NCI-H187 treated with DMSO at 0.1 percent for 48 hours (cell line): Measurements from ENCODE around the gene MLLT3.

Experiments
- DNase-seq: peaks from one replicate; lab custom pipeline; 2025; lab: John Stamatoyannopoulos, UW

The MLLT3 gene

DNA sequence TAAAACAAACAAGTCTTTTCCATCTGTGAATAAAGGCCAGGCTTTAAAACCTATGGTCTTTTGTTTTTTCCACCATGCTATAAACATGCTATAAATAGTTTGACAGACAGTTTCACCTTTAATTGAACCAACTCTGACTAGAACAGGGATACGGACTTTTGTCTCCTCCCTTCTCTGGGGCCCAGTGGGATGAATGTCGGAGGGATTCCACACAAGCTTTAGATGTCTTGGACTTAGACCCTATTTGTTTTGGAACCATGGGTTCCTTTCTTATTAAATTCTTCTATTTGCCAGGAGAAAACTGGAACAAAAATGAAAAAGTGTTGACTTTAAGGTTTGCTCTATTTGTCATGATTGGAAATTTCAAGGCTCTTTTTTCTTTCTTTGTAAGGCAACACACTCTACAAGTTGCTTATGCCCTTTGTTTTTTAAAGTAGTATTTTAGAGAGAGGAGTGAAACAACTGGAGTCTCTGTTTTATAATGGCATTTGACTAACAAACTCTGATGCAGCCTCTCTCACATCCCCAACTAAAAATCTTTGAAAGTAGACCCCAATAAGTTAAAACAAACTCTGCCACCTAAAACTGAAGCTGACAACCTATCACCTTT lies 145.3 kb downstream of the MLLT3 start:
- no peak for DNase-seq

DNA sequence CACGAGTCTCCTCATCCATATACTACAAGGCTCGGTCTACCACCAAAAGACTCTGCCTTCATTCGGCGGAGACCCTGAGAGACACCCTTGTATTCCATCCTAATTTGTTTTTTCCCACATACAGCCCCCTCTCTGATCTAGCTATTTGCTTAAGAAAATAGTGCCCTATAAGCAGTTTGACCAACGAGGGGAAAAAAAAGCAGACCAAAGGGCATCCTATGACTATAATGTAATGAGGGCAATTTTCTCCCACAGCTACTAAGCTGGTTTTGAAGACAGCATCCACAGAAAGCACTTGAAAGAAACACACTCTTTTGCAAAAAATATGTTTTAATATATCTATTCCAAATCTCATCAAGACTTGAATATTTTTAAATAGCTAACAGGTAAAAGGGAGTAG lies 147.8 kb downstream of the MLLT3 start:
- DNase-seq = no peak

DNA sequence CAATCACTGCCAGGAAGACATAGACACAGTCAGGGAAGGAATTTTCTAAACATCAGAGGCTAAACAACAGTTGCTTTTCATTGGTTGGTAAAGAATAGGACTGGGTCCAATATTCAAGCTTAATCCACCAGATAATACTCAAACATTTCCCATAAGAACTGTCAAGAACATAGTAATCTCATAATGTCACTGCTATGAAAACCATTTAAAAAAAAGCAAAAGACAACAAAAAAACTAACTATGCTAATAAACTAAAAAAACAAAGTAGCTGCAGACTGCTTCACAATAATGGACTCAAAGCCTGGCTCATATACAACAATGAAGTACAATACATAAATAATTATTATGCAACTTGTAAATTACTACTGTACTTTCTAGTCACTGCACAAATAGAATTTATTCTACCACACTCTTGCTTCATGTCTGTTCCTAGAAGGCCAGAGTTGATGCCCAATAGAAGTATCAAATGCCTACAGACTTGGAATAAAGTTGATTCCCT lies 148.7 kb downstream of the MLLT3 start:
- no peak for DNase-seq

- no peak for DNase-seq
Measured at GRCh38 chr9:20472342-20473045, 149.8 kb downstream of the MLLT3 start.

- DNase-seq = no peak
Measured at GRCh38 chr9:20466328-20467008, 155.8 kb downstream of the MLLT3 start.

- DNase-seq = no peak
Measured at GRCh38 chr9:20464242-20464641, 158.1 kb downstream of the MLLT3 start.

GRCh38 chr9:20463823-20464222 lies 158.5 kb downstream of the MLLT3 start:
- DNase-seq = no peak

GRCh38 chr9:20462410-20462809 lies 159.9 kb downstream of the MLLT3 start:
- DNase-seq = no peak

- no peak for DNase-seq
Measured at GRCh38 chr9:20447291-20447690, 175.0 kb downstream of the MLLT3 start.

DNA sequence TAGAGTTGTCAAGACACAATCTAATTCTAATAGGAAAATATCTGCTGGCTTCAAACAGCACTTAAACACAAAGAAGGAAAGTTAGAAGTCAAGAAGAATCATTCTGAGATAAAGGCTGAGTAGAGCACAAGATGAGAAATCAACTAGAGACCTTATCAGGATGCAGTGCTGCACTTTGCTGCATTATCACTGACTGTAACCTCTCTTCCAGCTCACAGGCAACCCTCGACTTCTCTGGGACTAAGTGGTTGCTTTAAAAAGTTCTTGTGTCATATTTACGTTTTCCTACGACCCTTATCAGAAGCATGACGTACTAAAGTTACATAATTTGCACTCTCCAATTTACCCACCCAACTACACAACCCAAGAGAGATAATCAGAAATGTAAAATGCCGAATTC lies 176.1 kb downstream of the MLLT3 start:
- DNase-seq = no peak

- DNase-seq = no peak
Measured at GRCh38 chr9:20442461-20443319, 179.6 kb downstream of the MLLT3 start.

DNA sequence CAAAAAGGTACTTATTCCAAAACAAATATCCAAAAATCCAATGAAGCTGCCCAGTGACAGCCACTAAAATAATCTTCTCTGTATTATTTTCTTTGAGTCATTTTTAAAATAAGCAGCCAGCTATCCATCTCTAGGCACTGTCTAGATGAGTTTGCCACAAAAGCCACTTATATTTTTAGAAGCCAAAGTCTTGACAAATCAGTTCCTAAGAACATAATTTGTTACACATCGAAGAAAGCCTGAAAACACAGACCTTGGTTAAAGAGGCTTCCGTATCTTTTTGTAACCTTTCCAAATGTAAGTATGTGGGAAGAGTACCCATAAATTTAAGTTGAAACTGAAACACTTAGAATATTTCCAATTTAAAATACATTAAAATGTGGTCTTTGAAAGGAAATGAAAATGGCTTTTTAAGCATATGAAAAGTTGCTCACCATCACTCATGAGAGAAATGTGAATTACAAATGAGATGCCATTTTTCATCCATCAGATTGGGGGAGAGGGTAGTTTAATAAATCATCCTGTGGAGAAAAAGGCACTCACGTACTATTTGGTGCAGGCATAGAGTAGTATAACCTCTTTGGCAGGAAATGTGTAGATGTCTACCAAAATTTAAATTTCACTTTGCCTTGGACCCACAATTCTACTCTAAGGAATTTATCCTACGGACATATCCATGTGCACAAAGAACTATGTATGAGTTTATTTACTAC lies 180.4 kb downstream of the MLLT3 start:
- no peak for DNase-seq

- no peak for DNase-seq
Measured at GRCh38 chr9:20441166-20441565, 181.1 kb downstream of the MLLT3 start.

DNA sequence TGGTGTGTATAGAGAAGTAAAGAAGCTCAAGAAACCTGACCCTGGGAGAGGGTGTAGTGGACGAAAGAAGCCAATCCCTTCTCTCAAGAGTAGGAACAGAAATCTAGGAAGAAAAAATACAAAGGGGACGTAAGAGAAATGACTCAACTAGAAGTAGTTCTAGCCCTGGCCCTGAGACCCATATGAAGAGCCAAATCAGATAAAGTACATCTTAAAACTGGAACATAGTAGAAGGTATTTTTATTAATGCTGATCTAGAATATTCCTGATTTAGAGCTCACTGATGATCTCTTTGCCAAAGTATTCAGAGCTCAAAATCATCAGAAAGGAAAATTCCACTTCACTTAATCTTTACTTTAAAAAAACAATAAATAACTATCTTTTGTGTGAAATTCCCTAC lies 184.8 kb downstream of the MLLT3 start:
- no peak for DNase-seq

DNA sequence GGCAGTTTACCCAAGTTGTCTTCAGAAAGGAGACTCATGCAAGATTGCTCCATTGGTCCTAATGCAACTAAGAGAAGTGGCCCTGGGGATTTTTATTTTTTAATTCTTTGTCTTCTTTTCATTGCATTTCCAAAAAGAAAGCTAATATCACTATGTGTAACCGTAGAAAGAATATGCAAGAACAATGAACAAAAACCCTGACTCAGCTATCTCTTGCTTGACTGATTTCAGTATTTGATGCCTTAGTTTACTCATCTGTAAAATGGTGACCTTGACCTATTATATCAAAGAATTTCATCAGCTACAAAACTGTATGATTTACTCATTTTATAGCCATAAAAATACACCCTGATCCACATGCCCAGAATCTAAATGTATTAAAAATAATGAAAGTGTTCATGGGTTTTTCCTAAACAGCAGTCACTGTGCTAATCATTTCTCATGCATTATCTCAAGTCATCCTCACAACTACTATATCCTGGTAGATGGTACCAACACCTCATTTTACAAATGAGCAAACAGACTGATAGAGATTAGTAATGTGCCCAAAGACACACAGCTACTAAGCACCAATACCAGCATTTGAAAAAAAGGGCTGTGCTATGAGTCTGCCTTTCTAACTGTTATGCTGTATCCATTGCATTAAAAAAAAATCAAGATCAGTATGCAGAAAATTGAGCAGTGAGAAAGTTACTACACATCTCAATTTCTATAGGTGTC lies 185.7 kb downstream of the MLLT3 start:
- no peak for DNase-seq

- no peak for DNase-seq
Measured at GRCh38 chr9:20428976-20429375, 193.3 kb downstream of the MLLT3 start.

DNA sequence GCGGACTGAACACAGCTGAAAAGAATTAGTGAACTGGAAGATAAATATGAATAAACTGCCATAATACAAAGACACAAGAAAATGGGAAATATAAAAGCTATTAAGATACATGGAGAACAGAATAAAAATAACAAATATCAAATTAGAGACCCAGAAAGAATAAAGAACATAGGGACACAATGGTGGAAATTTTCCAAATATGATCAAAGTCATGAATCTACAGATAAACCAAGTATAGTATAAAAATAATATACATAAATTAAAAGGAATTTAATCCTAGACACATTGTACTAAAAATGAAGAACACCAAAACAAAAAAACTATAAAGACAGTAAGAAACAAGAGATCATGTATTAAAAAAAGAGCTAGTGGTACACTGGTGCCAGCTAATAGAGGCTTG lies 194.9 kb downstream of the MLLT3 start:
- DNase-seq = no peak

DNA sequence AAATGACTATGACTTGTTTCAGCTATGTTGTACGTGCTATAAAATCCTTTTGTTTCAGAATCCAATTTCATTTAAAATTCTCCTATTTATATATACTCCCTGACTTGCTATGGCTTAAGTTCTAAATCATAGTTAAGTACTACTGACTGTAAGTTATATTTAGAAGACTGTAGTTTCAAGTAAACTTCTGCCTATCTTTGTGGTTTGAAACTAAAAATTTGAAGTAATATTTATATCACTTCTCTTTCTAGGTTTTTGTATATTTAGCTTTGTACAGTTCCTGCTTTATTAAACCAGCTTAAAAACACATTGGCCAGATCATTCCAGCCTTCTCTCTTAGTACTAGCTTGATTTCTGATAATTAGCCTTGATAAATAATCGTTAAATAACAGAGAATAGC lies 196.3 kb downstream of the MLLT3 start:
- no peak for DNase-seq

DNA sequence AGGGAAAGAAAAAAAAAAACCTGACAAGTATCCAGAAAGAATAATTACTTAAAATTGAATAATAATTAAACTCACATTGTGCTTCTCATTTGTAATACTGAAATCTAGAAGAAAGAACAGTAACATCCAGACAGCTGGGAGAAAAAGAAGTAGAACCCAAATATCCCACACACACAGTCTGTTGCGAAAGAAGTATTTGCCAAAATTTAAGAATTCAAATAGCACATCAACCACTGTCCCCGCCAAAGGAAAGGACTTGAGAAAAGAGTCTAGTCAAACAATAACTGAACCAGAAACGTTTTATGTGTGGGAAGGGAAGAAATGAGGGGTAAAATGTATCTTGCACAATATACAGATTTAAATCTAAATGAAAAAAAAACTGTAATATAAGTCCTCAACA lies 202.8 kb downstream of the MLLT3 start:
- DNase-seq = no peak

DNA sequence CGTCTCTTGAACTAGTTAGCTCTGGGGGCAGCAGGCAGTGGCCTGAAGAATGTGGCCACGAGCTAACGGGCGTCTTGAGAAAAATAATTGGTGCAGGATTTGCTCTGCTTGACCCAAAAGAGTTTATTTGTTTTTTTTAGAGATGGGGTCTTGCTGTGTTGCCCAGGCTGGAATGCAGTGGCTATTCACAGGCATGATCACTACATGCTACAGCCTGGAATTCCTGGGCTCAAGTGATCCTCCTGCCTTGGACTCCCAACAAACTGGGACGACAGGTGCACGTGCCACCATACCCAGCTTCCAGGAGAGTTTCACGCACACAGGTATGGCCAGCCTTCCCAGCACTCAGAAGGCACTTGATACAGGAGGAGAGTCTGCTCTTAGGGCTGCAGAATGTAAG lies 203.8 kb downstream of the MLLT3 start:
- no peak for DNase-seq
